AG04449 (cell line): ENCODE data around the gene DENND1B.

ENCODE experiments used
- CTCF ChIA-PET: fragments of 350-600 bp; formaldehyde crosslinking; extraction: SDS; loops from one replicate; lab custom pipeline; 2021; ENCODE audit warnings: antibody characterized with exemption; lab: Yijun Ruan, JAX
- POLR2A ChIA-PET: fragments of 400-600, 350-600 bp; formaldehyde crosslinking; extraction: SDS; loops from one replicate; lab custom pipeline; 2020; ENCODE audit warnings: antibody characterized with exemption, inconsistent platforms; lab: Yijun Ruan, JAX
- DNase-seq: peaks from one replicate; pipeline ENCODE4 v3.0.0-alpha.2; 2010; ENCODE audit warnings: low read depth, low spot score
- H3K4me3 ChIP-seq: 2 replicates; pipeline ENCODE4 v1.5.1; 2011; ENCODE audit warnings: low read depth, mild to moderate bottlenecking, control low read depth, low read length
- TF ChIP-seq, protein P1 (sequence below): IDR thresholded peaks from one replicate; pipeline ENCODE4 v1.5.1; 2011; ENCODE audit warnings: mild to moderate bottlenecking, moderate library complexity, low read length, control low read depth, inconsistent platforms; ENCODE audit not compliant: insufficient read depth; ENCODE audit errors: missing control alignments

The DENND1B gene

DNA sequence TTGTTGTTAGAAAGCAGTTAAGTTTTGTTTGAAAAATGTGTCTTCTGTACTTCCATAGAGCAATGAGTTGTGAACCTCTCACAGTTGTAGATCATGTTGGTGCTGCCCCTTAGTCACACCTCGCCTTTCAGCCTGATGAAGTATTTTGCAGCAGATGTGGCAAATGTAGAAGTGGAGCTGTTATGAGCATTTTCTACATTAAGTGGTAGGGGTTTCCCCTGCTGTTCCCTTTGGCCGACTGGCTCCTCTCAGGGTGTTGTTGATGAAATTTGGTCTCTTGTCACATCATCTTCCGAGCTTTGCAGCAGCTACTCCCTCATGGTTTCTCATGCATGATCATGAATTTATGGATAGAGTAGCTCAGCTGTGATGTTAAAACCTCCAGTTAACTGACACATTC, 33.6 kb upstream of the DENND1B start:
- ChIA-PET CTCF (interaction anchor here (1.3 to 1.4 kb wide), 2 partner anchors 10 to 42 kb away, joined by 3 read pairs; no protein-coding TSS in a partner anchor), POLR2A (interaction anchor here (0.8 kb wide), 1 partner anchor 9 kb away, joined by 4 read pairs; no protein-coding TSS in a partner anchor)
- no peak for DNase-seq
- H3K4me3 ChIP-seq: no peak overlapping the region
- TF ChIP-seq, protein P1, sequence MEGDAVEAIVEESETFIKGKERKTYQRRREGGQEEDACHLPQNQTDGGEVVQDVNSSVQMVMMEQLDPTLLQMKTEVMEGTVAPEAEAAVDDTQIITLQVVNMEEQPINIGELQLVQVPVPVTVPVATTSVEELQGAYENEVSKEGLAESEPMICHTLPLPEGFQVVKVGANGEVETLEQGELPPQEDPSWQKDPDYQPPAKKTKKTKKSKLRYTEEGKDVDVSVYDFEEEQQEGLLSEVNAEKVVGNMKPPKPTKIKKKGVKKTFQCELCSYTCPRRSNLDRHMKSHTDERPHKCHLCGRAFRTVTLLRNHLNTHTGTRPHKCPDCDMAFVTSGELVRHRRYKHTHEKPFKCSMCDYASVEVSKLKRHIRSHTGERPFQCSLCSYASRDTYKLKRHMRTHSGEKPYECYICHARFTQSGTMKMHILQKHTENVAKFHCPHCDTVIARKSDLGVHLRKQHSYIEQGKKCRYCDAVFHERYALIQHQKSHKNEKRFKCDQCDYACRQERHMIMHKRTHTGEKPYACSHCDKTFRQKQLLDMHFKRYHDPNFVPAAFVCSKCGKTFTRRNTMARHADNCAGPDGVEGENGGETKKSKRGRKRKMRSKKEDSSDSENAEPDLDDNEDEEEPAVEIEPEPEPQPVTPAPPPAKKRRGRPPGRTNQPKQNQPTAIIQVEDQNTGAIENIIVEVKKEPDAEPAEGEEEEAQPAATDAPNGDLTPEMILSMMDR: no peak

DNA sequence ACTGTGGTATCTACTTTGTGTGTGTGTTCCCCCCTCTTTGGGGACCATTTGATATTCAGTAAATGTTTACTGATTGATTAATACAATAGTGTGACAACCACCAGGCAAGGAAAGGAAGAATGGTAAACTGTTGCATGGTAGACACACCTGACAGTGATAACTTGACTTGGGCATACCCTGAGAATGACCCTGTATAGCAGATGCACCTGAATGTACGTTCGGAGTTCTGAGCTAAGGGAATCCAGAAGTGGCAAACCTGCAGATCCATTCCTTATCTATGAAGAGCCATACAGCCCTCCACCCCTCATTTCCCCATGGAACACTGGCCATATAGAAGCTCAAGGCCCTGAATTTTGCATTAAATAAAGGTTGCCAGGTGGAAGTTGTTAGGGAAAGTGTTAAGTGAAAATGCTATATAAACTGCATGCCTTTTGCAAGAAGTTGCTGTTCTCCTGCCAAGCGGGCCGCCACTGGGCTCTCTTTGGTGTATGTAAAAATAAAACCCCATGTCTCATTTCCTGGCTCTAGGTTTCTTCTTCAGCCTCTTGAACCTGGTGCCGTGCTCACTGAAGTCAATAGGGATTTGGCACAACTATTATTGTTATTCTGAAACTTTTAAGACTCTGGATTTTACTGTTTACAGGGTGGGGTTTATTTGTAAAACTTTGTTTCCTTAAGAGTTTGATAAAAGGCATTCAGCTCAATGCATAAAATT, 32.6 kb upstream of the DENND1B start:
- ChIA-PET POLR2A (no interaction called here), CTCF (interaction anchor here (1.3 to 1.4 kb wide), 2 partner anchors 9 to 43 kb away, joined by 3 read pairs; no protein-coding TSS in a partner anchor)
- H3K4me3 ChIP-seq: no peak overlapping the region
- TF ChIP-seq, protein P1: no peak
- DNase-seq: no peak

DNA sequence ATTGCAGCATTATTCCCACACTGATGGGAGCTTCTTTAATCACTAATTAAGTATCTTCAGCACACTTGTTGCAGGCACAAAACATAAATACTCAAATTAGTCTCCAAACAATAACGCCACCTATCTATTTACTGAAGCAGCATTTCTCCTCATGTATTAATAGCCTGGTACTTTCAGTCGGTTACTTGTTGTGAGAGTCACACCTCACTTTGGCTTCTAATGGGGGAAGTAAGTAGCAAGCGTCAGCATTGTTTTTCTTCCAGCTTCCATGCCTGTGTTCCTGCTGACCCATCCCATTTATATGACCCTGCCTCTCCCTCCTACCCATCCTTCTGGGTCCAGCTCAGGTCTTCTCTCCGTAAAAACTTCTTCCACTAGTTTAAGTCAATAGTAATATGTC, 31.9 kb upstream of the DENND1B start:
- H3K4me3 ChIP-seq: no peak overlapping the region
- ChIA-PET CTCF (no interaction called here), POLR2A (no interaction called here)
- TF ChIP-seq, protein P1: no peak
- no peak for DNase-seq

DNA sequence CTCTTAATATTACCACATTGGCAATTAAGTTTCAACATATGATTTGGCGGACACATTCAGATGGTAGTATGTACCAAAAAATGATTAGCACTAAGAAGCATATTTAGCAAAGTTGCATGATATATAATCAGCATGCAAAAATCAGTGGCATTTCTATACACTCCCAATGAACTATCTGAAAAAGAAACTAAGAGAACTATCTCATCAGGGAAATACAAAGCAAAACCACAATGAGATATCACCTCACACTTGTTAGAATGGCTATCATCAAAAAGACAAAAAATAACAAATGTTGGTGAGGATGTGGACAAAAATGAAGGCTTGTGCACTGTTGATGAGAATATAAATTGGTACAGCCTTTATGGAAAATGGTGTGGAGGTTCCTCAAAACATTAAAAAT, 31.4 kb upstream of the DENND1B start:
- no peak for DNase-seq
- ChIA-PET CTCF (no interaction called here), POLR2A (no interaction called here)
- H3K4me3 ChIP-seq: no peak overlapping the region
- TF ChIP-seq, protein P1: no peak

DNA sequence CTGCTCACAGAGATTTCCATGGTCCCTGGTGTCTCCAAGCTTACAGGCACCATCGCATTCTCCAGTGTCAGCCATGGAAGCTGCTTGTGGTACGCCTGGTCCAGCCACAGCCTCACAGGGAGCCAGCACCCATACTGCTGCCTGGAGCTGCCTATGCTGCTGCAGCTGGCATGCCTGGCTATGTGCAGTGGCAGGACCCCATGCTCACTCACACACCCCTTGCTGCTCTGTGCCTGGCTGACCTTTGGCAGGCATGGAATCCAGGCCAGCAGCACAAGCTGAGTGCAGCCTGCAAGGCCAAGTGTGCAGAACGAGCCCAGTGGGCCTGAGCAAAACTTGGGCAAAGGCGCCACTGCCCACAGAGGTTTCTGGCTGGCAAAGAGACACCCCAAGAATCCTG, 26.4 kb upstream of the DENND1B start:
- CTCF ChIA-PET: no interaction called here
- H3K4me3 ChIP-seq: no peak overlapping the region
- no peak for DNase-seq
- TF ChIP-seq, protein P1: no peak
- POLR2A ChIA-PET: no interaction called here

DNA sequence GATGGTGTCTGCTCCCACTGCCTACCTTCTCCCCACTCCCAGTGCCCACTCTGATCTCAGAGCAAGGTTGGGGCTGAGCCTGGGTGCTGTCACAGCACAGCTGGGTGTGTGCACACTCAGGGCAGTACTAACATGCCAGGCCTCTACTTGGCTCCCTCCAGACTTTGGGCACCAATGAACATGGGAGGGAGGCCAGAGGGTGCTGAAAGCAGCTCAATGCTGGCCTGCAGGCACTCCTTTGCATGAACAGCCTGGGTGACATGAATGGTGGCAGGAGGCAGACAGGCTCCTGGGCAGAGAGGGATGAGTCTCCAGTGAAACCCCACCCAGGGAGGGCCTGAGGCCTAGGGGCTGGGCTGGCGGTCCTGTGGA, 25.8 kb upstream of the DENND1B start:
- no peak overlapping the region for H3K4me3 ChIP-seq
- POLR2A ChIA-PET: no interaction called here
- DNase-seq: no peak
- CTCF ChIA-PET: no interaction called here
- TF ChIP-seq, protein P1: no peak
